Lower leg skin (tissue), 3 donors: ENCODE results near the gene MYO5A.

ENCODE experiments used
- POLR2A ChIP-seq, 2 donors: fragments of 450-650 bp; IDR thresholded peaks; one replicate each; pipeline ENCODE4 v1.6.1; 2016 to 2017; ENCODE audit warnings: antibody characterized with exemption in 2 of 2, mild to moderate bottlenecking in 1 of 2, moderate library complexity in 1 of 2
- TF ChIP-seq, protein P1 (sequence below), 3 donors: fragments of 450-650 bp; IDR thresholded peaks; one replicate each; pipeline ENCODE4 v1.5.1; 2016; ENCODE audit warnings: antibody characterized with exemption in 3 of 3, mild to moderate bottlenecking in 3 of 3, moderate library complexity in 2 of 3

DNA sequence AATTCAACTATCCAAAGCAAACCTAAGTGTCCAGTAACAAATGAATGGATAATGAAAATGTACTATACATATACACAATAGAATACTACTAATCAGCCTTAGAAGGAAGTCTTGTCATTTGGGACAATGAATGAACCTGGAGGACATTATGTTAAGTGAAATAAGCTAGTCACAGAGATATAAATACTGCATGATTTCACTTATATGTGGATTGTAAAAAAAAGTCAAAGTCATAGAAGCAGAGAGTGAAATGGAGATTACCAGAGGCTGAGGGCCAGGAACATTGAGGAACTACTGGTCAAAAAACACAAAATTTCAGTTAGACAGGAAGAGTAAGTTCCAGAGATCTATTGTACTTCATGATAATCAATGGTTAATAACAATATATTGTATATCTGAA lies 33.6 kb downstream of the MYO5A start:
- TF ChIP-seq, protein P1, sequence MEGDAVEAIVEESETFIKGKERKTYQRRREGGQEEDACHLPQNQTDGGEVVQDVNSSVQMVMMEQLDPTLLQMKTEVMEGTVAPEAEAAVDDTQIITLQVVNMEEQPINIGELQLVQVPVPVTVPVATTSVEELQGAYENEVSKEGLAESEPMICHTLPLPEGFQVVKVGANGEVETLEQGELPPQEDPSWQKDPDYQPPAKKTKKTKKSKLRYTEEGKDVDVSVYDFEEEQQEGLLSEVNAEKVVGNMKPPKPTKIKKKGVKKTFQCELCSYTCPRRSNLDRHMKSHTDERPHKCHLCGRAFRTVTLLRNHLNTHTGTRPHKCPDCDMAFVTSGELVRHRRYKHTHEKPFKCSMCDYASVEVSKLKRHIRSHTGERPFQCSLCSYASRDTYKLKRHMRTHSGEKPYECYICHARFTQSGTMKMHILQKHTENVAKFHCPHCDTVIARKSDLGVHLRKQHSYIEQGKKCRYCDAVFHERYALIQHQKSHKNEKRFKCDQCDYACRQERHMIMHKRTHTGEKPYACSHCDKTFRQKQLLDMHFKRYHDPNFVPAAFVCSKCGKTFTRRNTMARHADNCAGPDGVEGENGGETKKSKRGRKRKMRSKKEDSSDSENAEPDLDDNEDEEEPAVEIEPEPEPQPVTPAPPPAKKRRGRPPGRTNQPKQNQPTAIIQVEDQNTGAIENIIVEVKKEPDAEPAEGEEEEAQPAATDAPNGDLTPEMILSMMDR (IDR thresholded peaks at IDR 0.05) = no peak
- no peak for TF ChIP-seq POLR2A (IDR thresholded peaks at IDR 0.05)
